Activated CD4-positive, alpha-beta memory T cell treated with anti-CD3 and anti-CD28 coated beads for 36 hours (primary cell): ENCODE measurements around the gene PEX14. TPM values are rescaled to one million over a fixed set of nuclear protein-coding genes. Genes with fewer than 3 reads are reported as not detected.

Experiments
- CTCF ChIA-PET: fragments of 350-600 bp; sonication (Branson Sonifier 250); formaldehyde crosslinking; loops from one replicate; lab custom pipeline; 2021; ENCODE audit warnings: antibody characterized with exemption, inconsistent platforms; lab: Charles Lee
- POLR2A ChIA-PET: fragments of 350-600 bp; sonication (Branson Sonifier 250); formaldehyde crosslinking; loops from one replicate; lab custom pipeline; 2021; ENCODE audit warnings: antibody characterized with exemption; lab: Charles Lee
- DNase-seq: peaks from one replicate; pipeline ENCODE4 v3.0.0-alpha.2; 2020
- H3K27ac Mint-ChIP-seq: one replicate; pipeline ENCODE4 v1.8.0; 2021; ENCODE audit warnings: mixed read lengths
- H3K27me3 Mint-ChIP-seq: one replicate; pipeline ENCODE4 v1.8.0; 2021; ENCODE audit warnings: mixed read lengths
- H3K36me3 Mint-ChIP-seq: one replicate; pipeline ENCODE4 v1.8.0; 2021; ENCODE audit warnings: mixed read lengths
- H3K4me1 Mint-ChIP-seq: one replicate; pipeline ENCODE4 v1.8.0; 2021; ENCODE audit warnings: low read depth, mixed read lengths
- H3K4me3 Mint-ChIP-seq: one replicate; pipeline ENCODE4 v1.8.0; 2021; ENCODE audit warnings: mild to moderate bottlenecking, mixed read lengths
- H3K9me3 Mint-ChIP-seq: one replicate; pipeline ENCODE4 v1.8.0; 2021; ENCODE audit warnings: mixed read lengths
- intact Hi-C: fragments of 100-400 bp; cut with micrococcal nuclease; formaldehyde crosslinking; loops from one replicate; pipeline ENCODE4 v1.15.1; 2023
- total RNA-seq, 2 experiments: library from RNA; stranded (reverse); gene quantifications; one replicate each; pipeline ENCODE4 v1.2.3, GENCODE V29; 2021

PEX14 gene
- total RNA-seq, 2 experiments from 2014 or later = 17.3 to 17.6 TPM

- H3K36me3 Mint-ChIP-seq = no peaks in the 10 kb centered on the region
- H3K4me1 Mint-ChIP-seq = no peaks in the 10 kb centered on the region
- no peaks in the 10 kb centered on the region for H3K27me3 Mint-ChIP-seq
- POLR2A ChIA-PET = interaction anchor here (0.7 kb wide), 1 partner anchor 17 kb away, joined by 3 read pairs; no protein-coding TSS in a partner anchor
- no peak overlapping the region for H3K27ac Mint-ChIP-seq
- H3K9me3 Mint-ChIP-seq = no peaks in the 10 kb centered on the region
- no peak overlapping the region for H3K4me3 Mint-ChIP-seq
- no peak for DNase-seq
- CTCF ChIA-PET = no interaction called here
- intact Hi-C loops = no loop called here
These were observed 133.9 kb downstream of the PEX14 start for GRCh38 chr1:10608690-10609089.

- CTCF ChIA-PET = interaction anchor here (0.7 to 1.6 kb wide), 2 partner anchors 28 to 116 kb away, joined by 3 read pairs; no protein-coding TSS in a partner anchor
- Mint-ChIP-seq H3K4me1 (no peaks in the 10 kb centered on the region), H3K9me3 (no peaks in the 10 kb centered on the region), H3K27me3 (no peaks in the 10 kb centered on the region), H3K4me3 (no peak overlapping the region), H3K27ac (no peak overlapping the region), H3K36me3 (no peaks in the 10 kb centered on the region)
- intact Hi-C loops = no loop called here
- POLR2A ChIA-PET = no interaction called here
- DNase-seq = no peak
These were observed 136.3 kb downstream of the PEX14 start for GRCh38 chr1:10610901-10611600.

- CTCF ChIA-PET = interaction anchor here (1.8 kb wide), 1 partner anchor 118 kb away, joined by 5 read pairs; no protein-coding TSS in a partner anchor
- POLR2A ChIA-PET = no interaction called here
- Mint-ChIP-seq H3K27me3 (no peaks in the 10 kb centered on the region), H3K27ac (no peak overlapping the region), H3K36me3 (peaks cover 3% of the 10 kb centered on the region), H3K4me3 (no peak overlapping the region), H3K9me3 (no peaks in the 10 kb centered on the region), H3K4me1 (no peaks in the 10 kb centered on the region)
- intact Hi-C loops = no loop called here
- no peak for DNase-seq
These were observed 137.8 kb downstream of the PEX14 start for GRCh38 chr1:10612436-10613160.

- Mint-ChIP-seq H3K9me3 (no peaks in the 10 kb centered on the region), H3K4me1 (no peaks in the 10 kb centered on the region), H3K27me3 (no peaks in the 10 kb centered on the region), H3K36me3 (peaks cover 3% of the 10 kb centered on the region), H3K27ac (no peak overlapping the region), H3K4me3 (no peak overlapping the region)
- ChIA-PET CTCF (interaction anchor here (1.8 kb wide), 1 partner anchor 118 kb away, joined by 5 read pairs; no protein-coding TSS in a partner anchor), POLR2A (no interaction called here)
- intact Hi-C loops = no loop called here
- no peak for DNase-seq
These were observed 138.6 kb downstream of the PEX14 start for GRCh38 chr1:10613340-10613739.

GRCh38 chr1:10613861-10614260 is 139.1 kb downstream of the PEX14 start:
- no peak for DNase-seq
- Mint-ChIP-seq H3K27me3 (no peaks in the 10 kb centered on the region), H3K27ac (no peak overlapping the region), H3K4me3 (no peak overlapping the region), H3K36me3 (peaks cover 3% of the 10 kb centered on the region), H3K9me3 (no peaks in the 10 kb centered on the region), H3K4me1 (no peaks in the 10 kb centered on the region)
- intact Hi-C loops = no loop called here
- ChIA-PET CTCF (interaction anchor here (1.8 kb wide), 1 partner anchor 119 kb away, joined by 5 read pairs; no protein-coding TSS in a partner anchor), POLR2A (no interaction called here)

GRCh38 chr1:10614377-10615225 is 139.9 kb downstream of the PEX14 start:
- Mint-ChIP-seq H3K4me1 (no peaks in the 10 kb centered on the region), H3K9me3 (no peaks in the 10 kb centered on the region), H3K4me3 (no peak overlapping the region), H3K36me3 (peaks cover 3% of the 10 kb centered on the region), H3K27me3 (no peaks in the 10 kb centered on the region), H3K27ac (no peak overlapping the region)
- intact Hi-C loops = no loop called here
- no peak for DNase-seq
- ChIA-PET CTCF (interaction anchor here (1.8 kb wide), 1 partner anchor 120 kb away, joined by 5 read pairs; no protein-coding TSS in a partner anchor), POLR2A (no interaction called here)

- peaks cover 3% of the 10 kb centered on the region for H3K36me3 Mint-ChIP-seq
- no peaks in the 10 kb centered on the region for H3K9me3 Mint-ChIP-seq
- no peak for DNase-seq
- no peaks in the 10 kb centered on the region for H3K4me1 Mint-ChIP-seq
- no peaks in the 10 kb centered on the region for H3K27me3 Mint-ChIP-seq
- intact Hi-C loops = no loop called here
- no peak overlapping the region for H3K27ac Mint-ChIP-seq
- ChIA-PET CTCF (no interaction called here), POLR2A (no interaction called here)
- no peak overlapping the region for H3K4me3 Mint-ChIP-seq
These were observed 140.6 kb downstream of the PEX14 start for GRCh38 chr1:10615332-10615731.

GRCh38 chr1:10615932-10616671 is 141.4 kb downstream of the PEX14 start:
- CTCF ChIA-PET = no interaction called here
- peaks cover 3% of the 10 kb centered on the region for H3K36me3 Mint-ChIP-seq
- intact Hi-C loops = no loop called here
- H3K4me1 Mint-ChIP-seq = no peaks in the 10 kb centered on the region
- no peaks in the 10 kb centered on the region for H3K9me3 Mint-ChIP-seq
- H3K27me3 Mint-ChIP-seq = no peaks in the 10 kb centered on the region
- H3K4me3 Mint-ChIP-seq = no peak overlapping the region
- POLR2A ChIA-PET = no interaction called here
- no peak overlapping the region for H3K27ac Mint-ChIP-seq
- no peak for DNase-seq

GRCh38 chr1:10616696-10617095 is 141.9 kb downstream of the PEX14 start:
- Mint-ChIP-seq H3K36me3 (peaks cover 6% of the 10 kb centered on the region), H3K27ac (no peak overlapping the region), H3K4me3 (no peak overlapping the region), H3K4me1 (no peaks in the 10 kb centered on the region), H3K9me3 (no peaks in the 10 kb centered on the region), H3K27me3 (no peaks in the 10 kb centered on the region)
- POLR2A ChIA-PET = no interaction called here
- CTCF ChIA-PET = no interaction called here
- intact Hi-C loops = no loop called here
- DNase-seq = no peak

- Mint-ChIP-seq H3K4me1 (no peaks in the 10 kb centered on the region), H3K4me3 (no peak overlapping the region), H3K9me3 (no peaks in the 10 kb centered on the region), H3K36me3 (peaks cover 8% of the 10 kb centered on the region), H3K27me3 (no peaks in the 10 kb centered on the region), H3K27ac (no peak overlapping the region)
- POLR2A ChIA-PET = no interaction called here
- intact Hi-C loops = no loop called here
- CTCF ChIA-PET = no interaction called here
- no peak for DNase-seq
These were observed 142.6 kb downstream of the PEX14 start for GRCh38 chr1:10617318-10617717.

- H3K27ac Mint-ChIP-seq = no peak overlapping the region
These were observed 143.5 kb downstream of the PEX14 start for GRCh38 chr1:10617931-10618885.

More at GRCh38 chr1:10617931-10618885, 143.5 kb downstream of the PEX14 start:
- ChIA-PET POLR2A (no interaction called here), CTCF (no interaction called here)
- no peak for DNase-seq
- Mint-ChIP-seq H3K27me3 (no peaks in the 10 kb centered on the region), H3K4me1 (no peaks in the 10 kb centered on the region), H3K9me3 (no peaks in the 10 kb centered on the region), H3K4me3 (no peak overlapping the region), H3K36me3 (peaks cover 8% of the 10 kb centered on the region)
- intact Hi-C loops = no loop called here
